GM21619 (cell line): Measurements from ENCODE around the gene WDR45B.

Source experiments
- ATAC-seq: cut with Tn5 transposase; IDR thresholded peaks from one replicate; pipeline ENCODE4 v1.9.1; 2021; ENCODE audit not compliant: unreplicated experiment

Gene WDR45B

GRCh38 chr17:82601447-82602000, 46.7 kb downstream of the WDR45B start:
- ATAC-seq, result no peak

DNA sequence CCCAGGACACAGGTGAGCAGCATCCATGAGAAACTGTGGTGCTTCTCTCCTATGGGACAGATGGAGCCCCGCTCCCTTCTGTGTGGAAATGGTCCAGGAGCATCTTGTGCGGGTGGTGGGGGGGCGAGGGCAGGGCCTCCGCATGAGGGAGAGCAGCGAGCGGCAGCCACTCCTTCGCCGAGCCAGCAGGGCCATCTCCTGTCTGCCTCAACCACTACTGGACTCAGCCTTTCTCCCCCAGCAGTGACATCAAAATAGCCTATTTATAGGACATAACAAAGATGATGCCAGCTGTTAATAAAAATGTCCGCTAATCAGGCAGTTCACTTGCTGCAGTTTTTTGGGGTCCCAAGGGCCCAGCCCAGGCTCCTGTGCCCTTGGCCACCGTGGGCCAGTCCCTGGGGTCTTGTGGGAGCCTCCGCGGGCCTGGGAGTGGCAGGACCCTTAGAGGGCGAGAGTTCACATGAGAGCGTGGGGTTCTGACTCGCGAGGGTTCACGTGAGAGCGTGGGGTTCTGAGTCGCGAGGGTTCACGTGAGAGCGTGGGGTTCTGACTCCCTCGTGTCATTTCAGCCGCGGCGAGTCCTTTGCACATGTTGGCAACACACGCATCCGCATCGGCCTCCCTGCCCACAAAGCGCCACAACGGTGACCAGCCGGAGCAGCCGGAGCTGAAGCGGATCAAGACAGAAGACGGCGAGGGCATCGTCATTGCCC, 47.4 kb downstream of the WDR45B start:
- no peak for ATAC-seq

- no peak for ATAC-seq
These were observed 48.3 kb downstream of the WDR45B start for GRCh38 chr17:82599674-82600661.

DNA sequence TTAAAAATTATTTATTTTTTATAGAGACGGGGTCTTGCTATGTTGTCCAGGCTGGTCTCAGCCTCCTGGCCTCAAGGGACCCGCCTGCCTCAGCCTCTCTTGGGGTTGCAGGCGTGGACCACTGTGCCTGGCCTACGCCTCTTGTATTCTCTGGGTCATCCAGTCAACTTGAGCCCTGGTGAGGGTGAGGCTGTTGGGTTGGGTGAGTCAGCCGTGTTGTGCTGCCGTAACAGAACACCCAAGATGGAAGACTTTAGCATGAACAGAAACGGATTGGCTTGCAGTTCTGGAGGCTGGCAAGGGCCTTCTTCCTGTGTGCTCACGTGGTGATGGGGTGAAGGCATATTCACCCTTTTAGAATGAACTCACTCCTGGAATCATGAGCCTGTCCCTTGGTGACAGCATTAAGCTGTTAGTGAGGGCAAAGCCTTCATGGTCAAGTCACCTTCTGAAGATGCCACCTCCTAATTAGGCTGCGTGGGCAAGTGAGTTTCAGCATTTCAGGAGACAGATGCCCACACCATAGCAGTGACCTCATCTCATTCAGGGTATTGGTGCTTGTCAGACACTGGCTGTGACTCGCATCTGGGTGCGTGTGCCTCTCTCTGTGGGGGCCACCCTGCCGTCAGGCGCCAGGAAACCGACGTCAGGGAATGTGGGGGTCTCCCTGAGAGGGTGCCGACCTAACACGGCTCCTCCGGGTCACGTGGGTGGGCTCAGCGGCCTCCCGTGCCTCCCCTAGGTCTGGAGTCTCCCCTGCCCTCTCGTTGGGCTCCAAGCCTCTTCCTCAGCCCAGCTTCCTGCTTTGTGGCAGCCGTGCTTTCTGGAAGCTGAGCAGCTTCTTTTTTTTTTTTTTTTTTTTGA, 49.8 kb downstream of the WDR45B start:
- no peak for ATAC-seq

GRCh38 chr17:82596837-82597672, 51.2 kb downstream of the WDR45B start:
- no peak for ATAC-seq

DNA sequence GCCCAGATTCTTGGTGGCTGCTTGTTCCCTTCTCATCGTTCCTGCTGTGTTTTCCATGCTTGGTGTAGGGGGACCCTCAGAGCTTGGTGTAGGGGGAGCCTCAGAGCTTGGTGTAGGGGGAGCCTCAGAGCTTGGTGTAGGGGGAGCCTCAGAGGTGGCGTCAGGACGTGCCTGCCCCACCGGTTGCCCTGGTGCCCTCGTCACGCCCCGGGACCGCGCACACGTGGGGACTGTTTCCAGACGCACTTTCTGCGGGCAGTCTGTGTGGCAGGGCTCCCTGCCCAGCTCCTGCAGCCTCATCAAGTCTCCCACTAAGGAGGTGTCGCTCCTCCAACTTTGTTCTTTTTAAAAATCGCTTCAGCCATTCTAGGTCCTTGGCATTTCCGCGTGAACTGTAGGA, 51.9 kb downstream of the WDR45B start:
- ATAC-seq, result no peak

GRCh38 chr17:82595893-82596292, 52.4 kb downstream of the WDR45B start:
- no peak for ATAC-seq

DNA sequence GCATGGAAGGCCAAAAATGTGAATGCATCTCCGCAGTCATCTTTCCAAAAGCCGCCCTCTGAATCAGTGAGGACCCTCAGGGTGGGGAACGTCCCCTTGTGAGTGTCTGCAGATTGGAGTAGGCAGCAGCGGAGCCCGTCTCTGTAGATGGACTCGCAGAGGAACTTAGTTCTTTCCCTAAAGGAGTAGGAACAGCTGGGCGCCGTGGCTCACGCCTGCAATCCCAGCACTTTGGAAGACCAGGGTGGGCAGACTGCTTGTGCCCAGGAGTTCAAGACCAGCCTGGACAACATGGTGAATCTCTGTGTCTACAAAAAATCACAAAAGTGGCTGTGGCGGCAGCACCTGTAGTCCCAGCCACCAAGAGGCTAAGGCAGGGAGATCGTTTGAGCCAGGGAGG, 53.7 kb downstream of the WDR45B start:
- no peak for ATAC-seq

DNA sequence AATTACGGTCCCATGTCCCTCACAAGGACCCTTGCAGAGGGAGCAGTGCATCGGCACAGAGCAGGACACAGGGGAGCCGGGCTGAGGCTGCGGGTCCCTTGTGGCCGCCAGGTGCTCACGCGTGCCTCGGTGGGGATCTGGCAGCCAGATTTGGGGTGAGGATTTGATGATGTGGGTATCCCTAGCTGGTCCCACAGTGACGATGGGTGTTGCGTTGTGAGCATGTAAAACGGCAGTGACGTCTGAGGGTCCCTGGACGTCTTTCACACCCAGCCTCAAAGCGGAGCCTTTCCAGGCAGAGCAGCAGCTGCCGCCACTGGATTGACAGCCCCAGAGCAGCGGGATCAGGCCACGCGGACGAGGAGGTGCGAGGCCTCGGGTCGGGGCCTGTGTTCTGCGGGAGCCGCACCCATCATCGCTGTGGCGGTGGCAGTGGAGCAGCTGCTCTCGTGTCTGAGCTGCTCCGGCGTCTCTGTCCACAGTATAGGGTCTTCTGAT, 54.6 kb downstream of the WDR45B start:
- no peak for ATAC-seq

GRCh38 chr17:82592767-82593589, 55.3 kb downstream of the WDR45B start:
- ATAC-seq, result no peak

DNA sequence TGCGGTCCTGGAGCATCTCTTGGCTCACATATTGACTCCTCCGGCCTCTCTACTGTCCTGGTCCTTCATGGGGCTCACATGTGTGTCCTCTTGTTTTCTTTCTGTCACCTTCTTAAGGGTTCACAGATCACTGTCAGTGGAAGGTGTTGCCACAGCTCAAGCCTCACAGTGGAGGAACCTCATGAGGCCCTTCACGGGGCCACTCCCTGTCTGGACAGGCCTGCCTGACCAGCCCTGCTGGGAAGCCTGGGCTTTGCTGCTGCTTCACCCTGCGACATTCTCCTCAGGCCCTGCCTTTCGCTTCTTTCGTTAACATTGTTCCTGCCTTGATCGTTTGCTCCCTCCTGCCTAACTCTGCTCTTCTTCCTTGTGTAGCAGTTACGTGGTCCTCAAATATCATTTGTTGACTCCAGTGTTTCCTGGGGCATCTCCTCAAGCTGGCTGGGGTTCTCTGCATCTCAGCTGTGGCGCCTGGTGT, 55.9 kb downstream of the WDR45B start:
- ATAC-seq, result no peak

DNA sequence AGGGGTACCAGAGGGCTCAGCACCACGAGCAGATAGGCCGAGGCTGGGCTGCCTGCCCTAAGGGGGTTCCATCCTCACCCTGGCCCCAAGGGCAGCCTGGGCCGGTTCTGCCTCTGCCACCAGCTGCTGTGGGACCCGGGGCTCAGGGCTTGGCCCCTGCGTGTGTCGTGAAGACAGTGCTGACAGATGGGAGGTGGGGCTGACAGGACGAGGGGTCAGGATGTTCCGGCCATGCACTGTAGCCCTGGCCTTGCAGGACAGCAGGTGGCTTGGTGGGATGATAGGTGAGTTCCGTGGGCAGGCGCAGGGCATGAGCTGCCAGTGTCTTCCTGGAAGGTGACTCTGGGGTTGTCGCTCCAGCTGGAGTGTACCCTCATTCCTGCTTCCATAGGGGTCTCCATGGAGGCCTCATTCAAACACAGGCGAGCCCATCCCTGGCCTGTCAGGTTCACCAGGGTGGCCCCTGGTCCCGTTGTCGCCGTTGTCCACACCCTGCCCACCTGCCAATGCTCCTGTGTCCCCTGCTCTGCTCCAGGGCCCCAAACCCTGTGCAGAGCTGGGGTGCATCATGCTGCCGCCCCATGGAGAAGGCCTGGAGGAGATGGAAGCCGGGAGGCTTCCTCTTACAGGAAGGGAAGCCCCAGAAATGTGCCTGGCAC, 57.2 kb downstream of the WDR45B start:
- no peak for ATAC-seq

GRCh38 chr17:82590216-82590615, 58.0 kb downstream of the WDR45B start:
- no peak for ATAC-seq

DNA sequence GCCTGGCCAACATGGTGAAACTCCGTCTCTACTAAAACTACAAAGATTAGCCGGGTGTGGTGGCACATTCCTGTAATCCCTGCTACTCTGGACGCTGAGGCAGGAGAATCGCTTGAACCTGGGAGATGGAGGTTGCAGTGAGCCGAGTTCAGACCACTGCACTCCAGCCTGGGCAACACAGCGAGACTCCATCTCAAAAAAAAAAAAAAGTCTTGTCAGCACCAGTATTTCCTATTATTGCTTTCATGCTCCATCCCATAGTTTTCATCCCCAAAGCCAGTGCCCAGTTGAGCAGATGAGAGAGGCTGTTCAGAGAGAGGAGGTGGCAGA, 58.4 kb downstream of the WDR45B start:
- no peak for ATAC-seq

DNA sequence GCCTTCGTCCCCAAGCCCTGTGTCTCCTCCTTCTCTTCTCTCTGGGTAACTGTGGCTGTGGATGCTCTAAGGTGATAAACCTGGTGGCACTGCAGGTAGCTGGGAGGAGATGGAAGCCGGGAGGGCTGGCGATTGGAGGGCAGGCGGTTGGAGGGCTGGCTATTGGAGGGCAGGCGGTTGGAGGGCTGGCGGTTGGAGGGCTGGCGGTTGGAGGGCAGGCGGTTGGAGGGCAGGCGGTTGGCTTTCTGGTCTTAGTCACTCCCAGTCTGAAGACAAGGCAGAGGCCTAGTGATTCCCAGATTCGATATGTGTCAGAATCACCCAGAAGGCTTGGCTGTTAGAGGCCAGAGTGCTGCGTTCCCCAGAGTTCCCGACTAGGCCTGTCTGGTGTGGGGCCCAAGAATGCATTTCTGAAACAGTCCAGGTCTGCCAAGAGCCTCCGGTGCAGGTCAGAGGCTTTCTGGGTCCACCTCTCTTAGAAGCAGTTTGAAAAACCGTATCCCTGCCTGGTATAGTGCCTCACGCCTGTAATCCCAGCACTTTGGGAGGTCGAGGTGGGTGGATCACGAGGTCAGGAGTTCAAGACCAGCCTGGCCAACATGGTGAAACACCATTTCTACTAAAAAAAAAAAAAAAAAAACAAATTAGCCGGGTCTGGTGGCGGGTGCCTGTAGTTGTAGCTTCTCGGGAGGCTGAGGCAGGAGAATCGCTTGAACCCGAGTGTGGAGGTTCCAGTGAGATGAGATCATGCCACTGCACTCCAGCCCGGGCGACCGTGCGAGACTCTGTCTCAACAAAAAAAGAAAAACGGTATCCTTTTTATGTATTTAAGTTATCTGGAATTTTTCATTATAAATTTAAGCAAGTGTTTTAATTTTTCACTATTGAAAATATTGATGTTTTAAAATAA, 59.7 kb downstream of the WDR45B start:
- ATAC-seq, result no peak

DNA sequence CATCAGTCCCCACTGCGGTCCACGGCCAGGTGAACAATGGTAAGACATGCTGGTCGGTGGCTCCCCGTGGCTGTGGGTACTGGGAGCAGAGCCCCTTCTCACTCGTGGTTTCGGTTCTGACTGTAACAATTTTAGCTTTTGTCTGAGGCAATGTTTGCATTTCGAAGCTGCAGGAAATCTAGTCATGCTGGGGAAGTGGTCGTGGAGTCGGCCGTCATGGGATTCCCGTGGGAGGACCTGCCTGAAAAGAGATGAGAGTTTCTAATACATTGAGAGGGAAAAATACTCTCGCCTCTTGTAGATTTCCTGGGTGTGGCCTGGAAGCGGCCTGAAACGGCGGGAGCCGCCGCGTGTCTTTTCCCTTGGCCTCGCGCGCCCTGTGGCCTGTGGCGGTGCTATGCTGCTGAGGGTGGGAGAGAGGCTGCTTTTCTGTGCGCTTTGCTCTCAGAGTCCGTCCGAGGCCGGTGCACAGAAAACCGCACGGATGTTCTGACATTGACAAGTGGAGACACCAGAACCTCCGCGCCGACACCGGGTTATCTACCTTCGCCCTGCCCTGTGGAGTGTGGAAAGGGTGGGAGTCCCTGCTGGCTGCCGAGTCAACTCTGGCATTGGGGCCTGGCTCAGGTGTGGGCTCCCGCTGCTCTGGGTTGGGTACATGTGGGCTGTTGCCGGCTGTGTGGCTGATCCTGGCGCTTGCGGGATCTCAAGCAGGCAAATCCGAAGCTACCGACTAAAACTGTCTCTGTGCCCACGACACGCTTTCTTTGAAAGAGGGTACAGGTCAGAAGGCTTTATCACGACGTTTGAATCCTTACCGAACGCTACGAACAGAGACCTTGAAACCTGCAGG, 60.8 kb downstream of the WDR45B start:
- ATAC-seq, result no peak
